CD14-positive monocyte (primary cell): ENCODE results near the gene PSMF1. TPM values are rescaled to one million over a fixed set of nuclear protein-coding genes. Genes with fewer than 3 reads are reported as not detected.
A peak's percentile ranks its signal among the peaks of the same experiment; 100 is the strongest.

Source experiments
- DNase-seq, 3 donors: peaks; one replicate each; pipeline ENCODE4 v3.0.0-alpha.2; 2011 to 2022
- H2AFZ ChIP-seq: 2 replicates; pipeline ENCODE4 v1.6.0; 2012; ENCODE audit warnings: mild to moderate bottlenecking, low read depth, low read length, inconsistent platforms; ENCODE audit not compliant: insufficient read depth, poor library complexity, severe bottlenecking
- H3K27ac ChIP-seq, 2 donors: 1 replicate in 1 of 2; 2 replicates in 1 of 2; pipeline ENCODE4 v1.5.1; 2012 to 2013; ENCODE audit warnings: low read length in 2 of 2, control low read depth in 1 of 2, inconsistent platforms in 1 of 2, low read depth in 1 of 2, mild to moderate bottlenecking in 1 of 2
- H3K27me3 ChIP-seq, 2 donors: one replicate each; pipeline versions ENCODE4 v1.6.0 to v1.6.1; 2011 to 2013; ENCODE audit warnings: low read length in 2 of 2; ENCODE audit not compliant: control insufficient read depth in 2 of 2, insufficient read depth in 2 of 2
- H3K36me3 ChIP-seq, 2 donors: replicated peaks in 1 of 2; 1 replicate in 1 of 2; 2 replicates in 1 of 2; pipeline versions ENCODE4 v1.5.1 to v1.6.1; 2012 to 2013; ENCODE audit warnings: low read length in 2 of 2, control low read depth in 1 of 2, inconsistent platforms in 1 of 2, mild to moderate bottlenecking in 1 of 2; ENCODE audit not compliant: insufficient read depth in 2 of 2, control insufficient read depth in 1 of 2
- H3K4me1 ChIP-seq, 2 donors: 1 replicate in 1 of 2; 2 replicates in 1 of 2; pipeline versions ENCODE4 v1.5.1 to v1.6.1; 2012 to 2013; ENCODE audit warnings: low read length in 2 of 2, control low read depth in 1 of 2, inconsistent platforms in 1 of 2, mild to moderate bottlenecking in 1 of 2, moderate library complexity in 1 of 2; ENCODE audit not compliant: insufficient read depth in 2 of 2, control insufficient read depth in 1 of 2
- H3K4me2 ChIP-seq: replicated peaks from 2 replicates; pipeline ENCODE3; 2012; ENCODE audit warnings: low read length, moderate library complexity, mild to moderate bottlenecking; ENCODE audit not compliant: poor library complexity, severe bottlenecking; ENCODE audit errors: extremely low read depth
- H3K4me3 ChIP-seq, 3 experiments: fragments of 200-600 bp in 1 of 3; sonication (generic) in 1 of 3; replicated peaks in 1 of 3; 1 replicate in 2 of 3; 2 replicates in 1 of 3; pipeline ENCODE4 v1.5.1; 2011 to 2013; ENCODE audit warnings: low read length in 3 of 3, mild to moderate bottlenecking in 3 of 3, control low read depth in 2 of 3, low read depth in 2 of 3, inconsistent platforms in 1 of 3, moderate library complexity in 1 of 3
- H3K79me2 ChIP-seq: 2 replicates; pipeline ENCODE4 v1.6.0; 2012; ENCODE audit warnings: mild to moderate bottlenecking, control low read depth, inconsistent platforms, low read length, moderate library complexity; ENCODE audit not compliant: insufficient read depth
- H3K9ac ChIP-seq: 2 replicates; pipeline ENCODE4 v1.6.0; 2017; ENCODE audit warnings: low read length, mild to moderate bottlenecking; ENCODE audit not compliant: insufficient read depth, poor library complexity, severe bottlenecking
- H3K9me3 ChIP-seq, 2 donors: replicated peaks in 1 of 2; 1 replicate in 1 of 2; 2 replicates in 1 of 2; pipeline versions ENCODE4 v1.5.1 to v1.6.1; 2012 to 2013; ENCODE audit warnings: low read length in 2 of 2, control low read depth in 1 of 2; ENCODE audit not compliant: control insufficient read depth in 1 of 2, insufficient read depth in 1 of 2
- H4K20me1 ChIP-seq: 2 replicates; pipeline ENCODE4 v1.6.0; 2012; ENCODE audit warnings: mild to moderate bottlenecking, low read length, control low read depth, moderate library complexity; ENCODE audit not compliant: insufficient read depth
- H3K27ac Mint-ChIP-seq, 7 donors: one replicate each; pipeline ENCODE4 v1.8.0; 2020; ENCODE audit warnings: mild to moderate bottlenecking in 7 of 7, mixed read lengths in 7 of 7, moderate library complexity in 6 of 7, inconsistent platforms in 2 of 7
- H3K27me3 Mint-ChIP-seq, 3 donors: one replicate each; pipeline ENCODE4 v1.8.0; 2021 to 2022; ENCODE audit warnings: low read depth in 3 of 3, mild to moderate bottlenecking in 3 of 3, mixed read lengths in 3 of 3, moderate library complexity in 3 of 3, inconsistent platforms in 1 of 3
- H3K36me3 Mint-ChIP-seq, 2 donors: one replicate each; pipeline ENCODE4 v1.8.0; 2020; ENCODE audit warnings: mixed read lengths in 2 of 2, inconsistent platforms in 1 of 2, mild to moderate bottlenecking in 1 of 2
- H3K4me1 Mint-ChIP-seq: one replicate; pipeline ENCODE4 v1.8.0; 2020; ENCODE audit warnings: mild to moderate bottlenecking, mixed read lengths
- H3K4me3 Mint-ChIP-seq, 2 donors: one replicate each; pipeline ENCODE4 v1.8.0; 2020; ENCODE audit warnings: mild to moderate bottlenecking in 2 of 2, mixed read lengths in 2 of 2, moderate library complexity in 1 of 2
- H3K9me3 Mint-ChIP-seq, 7 donors: one replicate each; pipeline ENCODE4 v1.8.0; 2020 to 2022; ENCODE audit warnings: mixed read lengths in 7 of 7, mild to moderate bottlenecking in 6 of 7, moderate library complexity in 6 of 7, inconsistent platforms in 2 of 7
- CTCF ChIP-seq: fragments of 200-600 bp; IDR thresholded peaks from one replicate; pipeline ENCODE4 v1.8.0; 2022; ENCODE audit warnings: antibody characterized with exemption, mild to moderate bottlenecking
- WGBS: methylation state at CpG from one replicate; pipeline ENCODE4 v1.1.5; 2013; ENCODE audit warnings: missing lambda C conversion rate; ENCODE audit not compliant: insufficient coverage; 5-methylcytosine and 5-hydroxymethylcytosine counted together
- intact Hi-C, 2 donors: fragments of 100-400 bp; cut with micrococcal nuclease; formaldehyde crosslinking; loops; one replicate each; pipeline versions ENCODE4 v1.15.0 to v1.15.1; 2023
- polyA plus RNA-seq, 3 donors: library from polyadenylated mRNA; depleted of rRNA in 1 of 3; unstranded in 2 of 3; stranded (reverse) in 1 of 3; fragments of 300-500 nt in 2 of 3; fragments of >200 nt in 1 of 3; fragmentation: Illumina TruSeq in 2 of 3; gene quantifications; 1 replicate in 2 of 3; 2 replicates in 1 of 3; pipeline ENCODE4 v1.2.3, GENCODE V29; 2012 to 2021

PSMF1 gene
- polyA plus RNA-seq, 3 donors = 103 to 349 (median 138) TPM

- no peak for DNase-seq
These were observed 53.2 kb downstream of the PSMF1 start for GRCh38 chr20:1171461-1172093.

GRCh38 chr20:1173698-1174097, 55.3 kb downstream of the PSMF1 start:
- Histone ChIP-seq H4K20me1 (peaks cover 8% of the 10 kb centered on the region), H3K4me3 (no peak overlapping the region), H3K36me3 (peaks cover 37 to 79% of the 10 kb centered on the region in 2 donors), H3K9ac (no peak overlapping the region), H3K27ac (no peak overlapping the region), H3K4me1 (no peaks in the 10 kb centered on the region), H3K4me2 (no peak overlapping the region), H3K79me2 (no peaks in the 10 kb centered on the region), H3K27me3 (no peaks in the 10 kb centered on the region), H3K9me3 (no peaks in the 10 kb centered on the region), H2AFZ (no peak overlapping the region)
- Mint-ChIP-seq H3K4me3 (no peak overlapping the region), H3K27me3 (peaks cover 0 to 2% (median 0%) of the 10 kb centered on the region in 3 donors), H3K36me3 (peaks cover 71 to 74% of the 10 kb centered on the region in 2 donors), H3K9me3 (peaks cover 0 to 2% (median 0%) of the 10 kb centered on the region in 7 donors), H3K27ac (peak overlapping the region in 1 of 7 donors; percentile 32), H3K4me1 (no peaks in the 10 kb centered on the region)
- WGBS = 100% methylated on average over 2 of the region's 4 CpGs
- no peak for DNase-seq
- intact Hi-C loops = no loop called here
- TF ChIP-seq CTCF = no peak

More at GRCh38 chr20:1171461-1172093, 53.2 kb downstream of the PSMF1 start:
- H3K27me3 ChIP-seq = no peaks in the 10 kb centered on the region
- H3K4me1 Mint-ChIP-seq = no peaks in the 10 kb centered on the region
- H3K9me3 ChIP-seq = no peaks in the 10 kb centered on the region
- TF ChIP-seq CTCF = no peak
- no peak overlapping the region for H3K27ac Mint-ChIP-seq
- intact Hi-C loops = no loop called here
- H3K27me3 Mint-ChIP-seq = peaks cover 0 to 2% (median 0%) of the 10 kb centered on the region in 3 donors
- 100% methylated on average over 2 of the region's 4 CpGs for WGBS
- no peak overlapping the region for H2AFZ ChIP-seq
- peaks cover 58 to 97% of the 10 kb centered on the region in 2 donors for H3K36me3 ChIP-seq
- no peak overlapping the region for H3K9ac ChIP-seq
- H3K79me2 ChIP-seq = no peaks in the 10 kb centered on the region
- H3K4me1 ChIP-seq = no peaks in the 10 kb centered on the region
- H3K4me2 ChIP-seq = no peak overlapping the region
- peaks cover 81 to 88% of the 10 kb centered on the region in 2 donors for H3K36me3 Mint-ChIP-seq
- no peak overlapping the region for H3K4me3 ChIP-seq
- no peak overlapping the region for H3K4me3 Mint-ChIP-seq
- H3K27ac ChIP-seq = no peak overlapping the region
- peaks cover 0 to 2% (median 0%) of the 10 kb centered on the region in 7 donors for H3K9me3 Mint-ChIP-seq
- H4K20me1 ChIP-seq = peaks cover 18% of the 10 kb centered on the region
